Right forelimb (tissue), 1 donor: ENCODE results near the gene LARGE1.

Source experiments
- DNase-seq: peaks from one replicate; pipeline ENCODE4 v3.0.0-alpha.2; 2018

The LARGE1 gene

GRCh38 chr22:33715237-33715985 is 204.9 kb downstream of the LARGE1 start:
- no peak for DNase-seq

GRCh38 chr22:33710326-33710725 is 209.9 kb downstream of the LARGE1 start:
- no peak for DNase-seq

- no peak for DNase-seq
Measured at GRCh38 chr22:33707581-33707980, 212.7 kb downstream of the LARGE1 start.

- no peak for DNase-seq
Measured at GRCh38 chr22:33706100-33706499, 214.2 kb downstream of the LARGE1 start.

- peak; percentile 46 for DNase-seq
Measured at GRCh38 chr22:33699176-33699575, 221.1 kb downstream of the LARGE1 start.

- DNase-seq: no peak
Measured at GRCh38 chr22:33697640-33698039, 222.6 kb downstream of the LARGE1 start.

GRCh38 chr22:33691057-33691630 is 229.1 kb downstream of the LARGE1 start:
- DNase-seq: no peak

GRCh38 chr22:33688903-33689302 is 231.4 kb downstream of the LARGE1 start:
- DNase-seq: no peak

- DNase-seq: no peak
Measured at GRCh38 chr22:33687464-33687863, 232.8 kb downstream of the LARGE1 start.

DNA sequence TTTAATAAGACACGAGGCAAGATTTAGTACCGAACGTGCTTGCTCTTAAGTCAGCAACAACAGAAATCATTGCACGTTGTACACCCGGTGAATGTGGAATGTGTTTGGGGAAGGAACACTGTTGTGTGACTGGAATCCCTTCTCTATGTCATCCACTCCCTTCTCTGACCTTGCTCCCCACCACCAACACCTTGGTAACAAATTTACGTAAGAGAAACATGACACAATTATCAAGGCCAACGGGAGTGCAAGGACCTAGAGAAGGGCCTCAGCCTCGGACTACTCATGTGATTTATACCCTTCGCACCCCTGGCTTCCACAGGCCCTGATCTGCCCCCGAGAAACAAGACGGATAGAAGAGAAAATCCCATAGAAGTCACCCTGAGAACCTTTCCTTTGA is 236.2 kb downstream of the LARGE1 start:
- no peak for DNase-seq

GRCh38 chr22:33682927-33683326 is 237.3 kb downstream of the LARGE1 start:
- no peak for DNase-seq

- DNase-seq: no peak
Measured at GRCh38 chr22:33680632-33681031, 239.6 kb downstream of the LARGE1 start.

DNA sequence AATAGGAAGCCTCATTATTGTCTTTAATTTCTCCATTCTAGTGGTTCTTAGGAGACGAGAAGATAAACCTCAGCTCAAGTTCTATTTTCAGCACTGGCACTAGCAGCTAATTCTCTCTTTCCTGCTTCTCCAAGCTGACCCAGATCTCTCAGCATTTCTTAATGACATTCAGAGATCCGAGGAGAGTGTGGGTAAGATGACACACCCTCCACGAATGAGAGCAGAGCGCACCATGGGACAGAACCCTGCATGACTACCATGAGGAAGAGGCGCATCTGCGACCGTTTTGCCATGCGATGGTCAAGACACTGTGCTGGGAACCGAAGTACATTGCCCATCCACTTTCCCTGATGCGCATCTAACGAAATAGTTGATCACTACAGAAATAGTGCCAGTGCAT is 241.8 kb downstream of the LARGE1 start:
- no peak for DNase-seq

GRCh38 chr22:33677536-33677935 is 242.7 kb downstream of the LARGE1 start:
- DNase-seq: no peak

DNA sequence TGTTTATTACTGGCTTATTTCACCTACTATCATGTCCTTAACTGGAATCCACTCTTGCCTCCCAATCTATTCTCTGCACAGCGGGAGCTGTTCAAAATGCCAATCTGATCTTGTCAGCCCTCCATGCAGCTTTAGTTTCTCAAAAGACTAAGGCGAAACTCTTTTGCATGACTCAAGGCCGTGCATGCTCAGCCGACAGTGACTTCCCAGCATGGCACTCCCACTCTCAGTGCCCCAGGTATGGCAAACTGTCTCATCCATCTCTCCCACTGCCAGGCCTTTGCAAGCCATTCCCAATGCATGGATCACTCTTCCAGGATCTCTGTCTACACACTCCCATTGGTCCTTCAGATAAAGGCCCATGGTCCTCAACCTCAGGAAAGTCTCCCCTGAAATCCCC is 245.9 kb downstream of the LARGE1 start:
- no peak for DNase-seq

DNA sequence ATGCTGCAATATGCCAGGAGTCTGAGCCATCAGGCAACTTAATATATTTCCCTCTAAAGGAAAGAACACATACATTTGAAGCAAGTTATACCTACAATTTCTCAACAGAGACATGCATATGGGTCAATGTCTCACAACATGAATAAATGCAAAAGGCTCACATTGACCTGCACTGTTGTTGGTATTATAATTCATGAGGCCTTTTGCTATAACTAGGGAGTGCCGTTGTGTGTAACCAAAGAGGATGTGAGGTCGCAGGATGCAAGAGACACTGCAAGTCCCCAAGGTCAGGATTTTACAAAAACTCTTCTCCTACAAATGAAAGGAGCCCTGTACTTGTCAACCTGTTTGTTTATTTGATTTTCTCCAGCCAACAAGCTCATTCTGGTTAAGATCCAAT is 250.5 kb downstream of the LARGE1 start:
- no peak for DNase-seq

GRCh38 chr22:33666961-33667619 is 253.2 kb downstream of the LARGE1 start:
- DNase-seq: no peak

GRCh38 chr22:33666279-33666960 is 253.9 kb downstream of the LARGE1 start:
- no peak for DNase-seq

DNA sequence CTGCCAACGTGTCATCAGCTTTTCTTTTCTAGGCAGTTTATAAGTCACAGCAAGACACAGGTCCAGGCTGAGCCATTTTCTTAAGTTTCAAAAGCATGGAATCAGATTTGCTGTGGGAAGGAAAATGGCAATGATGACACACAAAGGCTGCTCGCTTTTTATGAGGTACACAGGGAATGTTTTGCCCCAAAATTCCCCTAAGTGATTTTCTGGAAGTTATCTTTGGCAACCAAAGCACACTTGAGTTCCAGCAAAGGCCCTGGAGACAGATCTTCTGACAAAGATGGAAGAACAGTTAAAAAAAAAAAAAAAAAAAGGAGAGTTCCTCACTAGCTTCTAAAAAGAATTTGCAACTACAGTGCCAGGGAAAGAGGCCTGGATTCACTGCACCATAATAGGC is 260.8 kb downstream of the LARGE1 start:
- DNase-seq: peak; percentile 62

DNA sequence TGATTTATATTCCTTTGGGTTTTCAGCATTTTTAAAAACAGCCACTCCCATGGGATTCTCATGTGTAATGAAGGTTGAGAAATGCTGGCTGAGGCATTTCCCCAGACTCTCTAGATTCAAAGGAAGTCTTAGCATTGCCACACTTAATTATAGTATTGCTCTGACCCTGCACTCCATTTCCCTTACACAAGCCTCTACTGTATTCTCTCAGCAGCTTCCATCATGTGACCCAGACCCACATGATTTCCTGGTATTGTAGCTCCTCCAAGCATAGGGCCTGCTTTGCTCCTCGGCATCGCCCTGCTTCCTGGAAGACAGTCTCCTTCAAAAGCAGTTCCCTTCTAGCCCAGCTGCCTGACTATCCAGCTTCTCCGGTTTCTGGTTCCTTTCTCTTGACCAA is 261.5 kb downstream of the LARGE1 start:
- DNase-seq: peak; percentile 49

- no peak for DNase-seq
Measured at GRCh38 chr22:33657670-33658069, 262.6 kb downstream of the LARGE1 start.

- no peak for DNase-seq
Measured at GRCh38 chr22:33656808-33657628, 263.3 kb downstream of the LARGE1 start.
